Measurements from ENCODE around the gene TXNDC5.
"Not testable (repeated sequence)": the region's sequence is repeated elsewhere in the genome, so short reads cannot be mapped to it uniquely, and the experiment has no call there.

Gene TXNDC5

DNA sequence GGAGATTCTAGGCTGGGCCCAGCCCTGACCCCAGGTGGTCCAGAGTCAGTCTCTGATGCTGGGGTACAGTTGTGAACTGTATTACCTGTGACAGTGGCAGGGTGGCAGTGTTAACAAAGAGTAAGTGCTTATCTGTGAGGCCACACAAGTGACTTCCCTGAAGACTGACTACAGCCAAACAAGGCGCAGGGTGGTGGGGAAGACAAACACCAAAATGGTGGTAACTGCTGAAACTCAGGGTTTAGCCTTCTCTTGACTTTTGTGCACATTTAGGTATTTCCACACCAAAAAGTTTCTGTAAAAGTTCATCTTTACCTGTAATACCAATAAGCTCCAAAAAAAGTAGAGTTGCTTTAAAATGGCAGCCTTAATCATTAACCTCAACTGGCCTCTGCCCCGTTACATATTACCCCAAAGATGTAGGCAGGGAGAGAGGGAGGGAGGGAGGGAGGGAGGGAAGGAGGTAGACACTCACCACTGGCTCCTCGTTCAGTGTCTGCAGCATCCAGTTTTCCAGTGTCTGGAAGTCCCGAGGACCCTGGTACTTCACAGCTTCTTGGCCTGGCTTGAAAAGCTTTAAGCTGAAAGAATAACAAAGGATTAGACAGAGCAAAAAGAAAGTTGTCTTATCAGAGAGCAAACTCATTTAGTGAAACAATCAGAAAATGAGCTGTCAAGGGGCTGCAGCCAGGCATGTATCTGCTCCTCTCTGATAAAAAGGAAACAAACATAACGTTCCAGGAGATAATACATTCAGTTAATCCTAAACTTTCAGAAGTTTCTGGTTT, 11.3 kb downstream of the TXNDC5 start:
- DNase-seq (ENCODE audit: low read depth in 1 of 2, low spot score in 1 of 2): no peak
- H3K27ac ChIP-seq (replicated peaks): no peak overlapping the region

DNA sequence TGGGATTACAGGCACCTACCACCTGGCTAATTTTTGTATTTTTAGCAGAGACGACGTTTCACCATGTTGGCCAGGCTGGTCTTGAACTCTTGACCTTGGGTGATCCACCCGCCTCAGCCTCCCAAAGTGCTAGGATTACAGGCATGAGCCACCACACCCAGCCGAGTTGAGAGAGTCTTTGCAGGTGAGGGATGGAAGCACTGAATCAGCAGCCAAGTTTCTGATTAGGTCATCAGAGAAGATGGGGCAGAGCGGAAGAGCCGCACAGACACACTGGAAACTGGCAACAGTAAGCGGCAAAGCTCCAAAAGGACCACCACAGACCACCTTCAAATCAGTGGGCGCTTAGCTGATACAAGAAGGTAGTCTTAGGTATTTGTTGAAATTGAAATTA, 12.4 kb downstream of the TXNDC5 start:
- H3K4me3 ChIP-seq (replicated peaks; ENCODE audit: insufficient read depth, low read length); H3K27ac ChIP-seq (replicated peaks); DNase-seq (ENCODE audit: low read depth in 1 of 2, low spot score in 1 of 2); H3K27me3 ChIP-seq (ENCODE audit: insufficient read depth, poor library complexity, severe bottlenecking): not testable (repeated sequence)

More for the DNA sequence above, 11.3 kb downstream of the TXNDC5 start:
- TF ChIP-seq GABPA (IDR thresholded peaks at IDR 0.05; ENCODE audit: low read depth) (no peak), POLR2AphosphoS5 (IDR thresholded peaks at IDR 0.05; ENCODE audit: low read depth) (no peak), SPI1 (IDR thresholded peaks at IDR 0.05; ENCODE audit: borderline replicate concordance, low read depth) (no peak)
- TF ChIP-seq, protein P1, sequence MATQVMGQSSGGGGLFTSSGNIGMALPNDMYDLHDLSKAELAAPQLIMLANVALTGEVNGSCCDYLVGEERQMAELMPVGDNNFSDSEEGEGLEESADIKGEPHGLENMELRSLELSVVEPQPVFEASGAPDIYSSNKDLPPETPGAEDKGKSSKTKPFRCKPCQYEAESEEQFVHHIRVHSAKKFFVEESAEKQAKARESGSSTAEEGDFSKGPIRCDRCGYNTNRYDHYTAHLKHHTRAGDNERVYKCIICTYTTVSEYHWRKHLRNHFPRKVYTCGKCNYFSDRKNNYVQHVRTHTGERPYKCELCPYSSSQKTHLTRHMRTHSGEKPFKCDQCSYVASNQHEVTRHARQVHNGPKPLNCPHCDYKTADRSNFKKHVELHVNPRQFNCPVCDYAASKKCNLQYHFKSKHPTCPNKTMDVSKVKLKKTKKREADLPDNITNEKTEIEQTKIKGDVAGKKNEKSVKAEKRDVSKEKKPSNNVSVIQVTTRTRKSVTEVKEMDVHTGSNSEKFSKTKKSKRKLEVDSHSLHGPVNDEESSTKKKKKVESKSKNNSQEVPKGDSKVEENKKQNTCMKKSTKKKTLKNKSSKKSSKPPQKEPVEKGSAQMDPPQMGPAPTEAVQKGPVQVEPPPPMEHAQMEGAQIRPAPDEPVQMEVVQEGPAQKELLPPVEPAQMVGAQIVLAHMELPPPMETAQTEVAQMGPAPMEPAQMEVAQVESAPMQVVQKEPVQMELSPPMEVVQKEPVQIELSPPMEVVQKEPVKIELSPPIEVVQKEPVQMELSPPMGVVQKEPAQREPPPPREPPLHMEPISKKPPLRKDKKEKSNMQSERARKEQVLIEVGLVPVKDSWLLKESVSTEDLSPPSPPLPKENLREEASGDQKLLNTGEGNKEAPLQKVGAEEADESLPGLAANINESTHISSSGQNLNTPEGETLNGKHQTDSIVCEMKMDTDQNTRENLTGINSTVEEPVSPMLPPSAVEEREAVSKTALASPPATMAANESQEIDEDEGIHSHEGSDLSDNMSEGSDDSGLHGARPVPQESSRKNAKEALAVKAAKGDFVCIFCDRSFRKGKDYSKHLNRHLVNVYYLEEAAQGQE (IDR thresholded peaks at IDR 0.05; ENCODE audit: insufficient replicate concordance, low read depth): no peak
- TF ChIP-seq, protein P2, sequence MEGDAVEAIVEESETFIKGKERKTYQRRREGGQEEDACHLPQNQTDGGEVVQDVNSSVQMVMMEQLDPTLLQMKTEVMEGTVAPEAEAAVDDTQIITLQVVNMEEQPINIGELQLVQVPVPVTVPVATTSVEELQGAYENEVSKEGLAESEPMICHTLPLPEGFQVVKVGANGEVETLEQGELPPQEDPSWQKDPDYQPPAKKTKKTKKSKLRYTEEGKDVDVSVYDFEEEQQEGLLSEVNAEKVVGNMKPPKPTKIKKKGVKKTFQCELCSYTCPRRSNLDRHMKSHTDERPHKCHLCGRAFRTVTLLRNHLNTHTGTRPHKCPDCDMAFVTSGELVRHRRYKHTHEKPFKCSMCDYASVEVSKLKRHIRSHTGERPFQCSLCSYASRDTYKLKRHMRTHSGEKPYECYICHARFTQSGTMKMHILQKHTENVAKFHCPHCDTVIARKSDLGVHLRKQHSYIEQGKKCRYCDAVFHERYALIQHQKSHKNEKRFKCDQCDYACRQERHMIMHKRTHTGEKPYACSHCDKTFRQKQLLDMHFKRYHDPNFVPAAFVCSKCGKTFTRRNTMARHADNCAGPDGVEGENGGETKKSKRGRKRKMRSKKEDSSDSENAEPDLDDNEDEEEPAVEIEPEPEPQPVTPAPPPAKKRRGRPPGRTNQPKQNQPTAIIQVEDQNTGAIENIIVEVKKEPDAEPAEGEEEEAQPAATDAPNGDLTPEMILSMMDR (IDR thresholded peaks at IDR 0.05; ENCODE audit: insufficient read depth, low read length): no peak
- Histone ChIP-seq H3K27me3 (ENCODE audit: insufficient read depth, poor library complexity, severe bottlenecking) (no peaks in the 10 kb centered on the region), H3K4me3 (replicated peaks; ENCODE audit: insufficient read depth, low read length) (no peak overlapping the region)

DNA sequence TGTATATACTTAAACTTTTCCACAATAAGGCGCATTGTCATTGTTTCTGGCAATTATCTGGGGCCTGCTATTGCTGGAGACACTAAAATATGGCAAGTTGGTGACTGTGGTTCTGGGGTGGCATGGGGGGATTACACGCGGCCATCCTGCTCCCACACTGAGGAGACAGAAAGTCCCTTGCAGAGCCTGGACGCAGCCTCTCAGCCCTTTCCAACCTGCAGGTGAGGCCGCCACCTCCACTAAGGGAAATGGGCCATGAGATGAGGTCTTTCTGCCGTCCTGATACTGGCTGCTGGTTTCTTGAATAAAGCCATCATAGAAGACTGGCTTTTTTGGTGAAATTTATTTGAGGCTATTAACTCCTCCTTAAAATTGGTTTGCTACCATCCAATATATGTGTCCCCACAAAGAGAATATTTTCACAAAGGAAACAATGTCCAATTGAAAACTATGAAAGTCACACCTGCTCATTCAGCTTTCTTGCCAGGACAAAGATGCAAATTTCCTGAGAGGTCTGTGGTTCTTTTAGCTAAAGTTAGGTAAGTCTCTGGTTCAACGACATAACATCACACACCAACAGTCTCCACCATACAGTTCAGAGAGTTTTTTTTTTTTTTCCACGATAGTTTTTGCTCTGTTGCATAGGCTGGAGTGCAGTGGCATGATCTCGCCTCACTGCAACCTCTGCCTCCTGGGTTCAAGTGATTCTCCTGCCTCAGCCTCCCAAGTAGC, 13.0 kb downstream of the TXNDC5 start:
- H3K27me3 ChIP-seq (ENCODE audit: insufficient read depth, poor library complexity, severe bottlenecking): no peaks in the 10 kb centered on the region
- no peak for DNase-seq (ENCODE audit: low read depth in 1 of 2, low spot score in 1 of 2)
- no peak overlapping the region for H3K4me3 ChIP-seq (replicated peaks; ENCODE audit: insufficient read depth, low read length)
- H3K27ac ChIP-seq (replicated peaks): no peak overlapping the region
- TF ChIP-seq GABPA (IDR thresholded peaks at IDR 0.05; ENCODE audit: low read depth) (no peak), POLR2AphosphoS5 (IDR thresholded peaks at IDR 0.05; ENCODE audit: low read depth) (no peak)
- TF ChIP-seq, protein P1 (IDR thresholded peaks at IDR 0.05; ENCODE audit: insufficient replicate concordance, low read depth): no peak
- TF ChIP-seq, protein P2 (IDR thresholded peaks at IDR 0.05; ENCODE audit: insufficient read depth, low read length): no peak

DNA sequence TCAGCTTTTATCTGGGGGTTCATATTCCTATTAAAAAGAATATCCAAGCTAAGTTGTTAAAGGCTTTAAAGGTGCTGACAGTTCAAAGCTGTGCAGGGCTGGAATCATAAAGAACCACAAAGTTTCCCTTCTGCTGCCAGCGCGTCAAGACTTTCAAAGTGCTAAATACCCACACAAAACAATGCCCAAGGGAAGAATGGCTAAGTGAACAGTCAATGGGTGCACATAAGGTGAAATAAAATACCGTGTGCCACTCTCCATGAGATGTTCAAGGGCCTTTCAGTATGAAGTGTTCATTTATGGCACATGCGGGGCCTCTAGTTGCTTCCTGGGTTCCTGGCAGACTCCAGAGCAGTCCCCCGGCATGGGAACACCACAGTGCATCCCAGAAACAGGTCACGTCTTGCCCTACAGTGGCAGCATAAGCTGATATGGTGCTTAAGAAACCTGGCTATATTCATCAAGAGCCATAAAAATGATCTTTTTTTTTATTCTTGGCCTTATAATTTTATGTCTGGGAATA, 14.1 kb downstream of the TXNDC5 start:
- no peak overlapping the region for H3K4me3 ChIP-seq (replicated peaks; ENCODE audit: insufficient read depth, low read length)
- no peak overlapping the region for H3K27ac ChIP-seq (replicated peaks)
- TF ChIP-seq, protein P1 (IDR thresholded peaks at IDR 0.05; ENCODE audit: insufficient replicate concordance, low read depth): no peak
- TF ChIP-seq, protein P2 (IDR thresholded peaks at IDR 0.05; ENCODE audit: insufficient read depth, low read length): no peak
- TF ChIP-seq GABPA (IDR thresholded peaks at IDR 0.05; ENCODE audit: low read depth) (no peak), POLR2AphosphoS5 (IDR thresholded peaks at IDR 0.05; ENCODE audit: low read depth) (no peak), SPI1 (IDR thresholded peaks at IDR 0.05; ENCODE audit: borderline replicate concordance, low read depth) (no peak)
- H3K27me3 ChIP-seq (ENCODE audit: insufficient read depth, poor library complexity, severe bottlenecking): no peaks in the 10 kb centered on the region
- DNase-seq (ENCODE audit: low read depth in 1 of 2, low spot score in 1 of 2): no peak

All from HL-60 (cell line).